GM10266 (cell line): ENCODE results near the gene ARHGAP15.

Experiments
- DNase-seq: peaks from one replicate; pipeline ENCODE4 v3.0.0; 2012; ENCODE audit errors: extremely low spot score
- CTCF ChIP-seq: IDR thresholded peaks from 2 replicates; pipeline ENCODE4 v1.5.1; 2012; ENCODE audit warnings: mild to moderate bottlenecking, low read depth; ENCODE audit not compliant: control insufficient read depth, insufficient read depth; ENCODE audit errors: missing control alignments

ARHGAP15 gene

GRCh38 chr2:143608758-143609157, 479.5 kb downstream of the ARHGAP15 start:
- no peak for TF ChIP-seq CTCF
- no peak for DNase-seq

GRCh38 chr2:143611336-143611735, 482.1 kb downstream of the ARHGAP15 start:
- TF ChIP-seq CTCF, result no peak
- DNase-seq, result no peak

- no peak for DNase-seq
- TF ChIP-seq CTCF, result no peak
Observed at GRCh38 chr2:143615562-143615961, 486.3 kb downstream of the ARHGAP15 start.

GRCh38 chr2:143616452-143616851, 487.2 kb downstream of the ARHGAP15 start:
- TF ChIP-seq CTCF, result no peak
- no peak for DNase-seq

GRCh38 chr2:143617803-143618415, 488.7 kb downstream of the ARHGAP15 start:
- no peak for DNase-seq
- no peak for TF ChIP-seq CTCF

- TF ChIP-seq CTCF, result no peak
- no peak for DNase-seq
Observed at GRCh38 chr2:143622106-143622505, 492.9 kb downstream of the ARHGAP15 start.

- no peak for TF ChIP-seq CTCF
Observed at GRCh38 chr2:143623231-143623908, 494.2 kb downstream of the ARHGAP15 start.

More at GRCh38 chr2:143623231-143623908, 494.2 kb downstream of the ARHGAP15 start:
- no peak for DNase-seq
